Measurements from ENCODE around the gene LYZL2.
A peak's percentile ranks its signal among the peaks of the same experiment; 100 is the strongest.

The LYZL2 gene

GRCh38 chr10:30586828-30587227, 42.7 kb downstream of the LYZL2 start (continued):
- TF ChIP-seq POU6F1 (CRISPR knock-in tag; IDR thresholded peaks at IDR 0.05; ENCODE audit: borderline replicate concordance, low read depth), result no peak
- TF ChIP-seq TOX (CRISPR knock-in tag; IDR thresholded peaks at IDR 0.05; ENCODE audit: borderline replicate concordance), result no peak
- TF ChIP-seq OSR1 (CRISPR knock-in tag; IDR thresholded peaks at IDR 0.05), result no peak

GRCh38 chr10:30583778-30584415, 45.7 kb downstream of the LYZL2 start:
- TF ChIP-seq ZNF8 (CRISPR knock-in tag; IDR thresholded peaks at IDR 0.05) (no peak), ESRRG (CRISPR knock-in tag; IDR thresholded peaks at IDR 0.05) (no peak), CSDC2 (CRISPR knock-in tag; IDR thresholded peaks at IDR 0.05) (no peak), ZC3H10 (CRISPR knock-in tag; IDR thresholded peaks at IDR 0.05) (no peak), RARB (CRISPR knock-in tag; IDR thresholded peaks at IDR 0.05) (no peak), ZNF565 (CRISPR knock-in tag; conservative IDR thresholded peaks at IDR 0.05; ENCODE audit: low read depth) (no peak), SNAI2 (CRISPR knock-in tag; IDR thresholded peaks at IDR 0.05) (no peak), BACH2 (CRISPR knock-in tag; IDR thresholded peaks at IDR 0.05; ENCODE audit: borderline replicate concordance) (no peak), TOX (CRISPR knock-in tag; IDR thresholded peaks at IDR 0.05; ENCODE audit: borderline replicate concordance) (no peak), TSHZ2 (CRISPR knock-in tag; IDR thresholded peaks at IDR 0.05) (no peak), CREB5 (CRISPR knock-in tag; IDR thresholded peaks at IDR 0.05; ENCODE audit: low read depth) (no peak), POU6F1 (CRISPR knock-in tag; IDR thresholded peaks at IDR 0.05; ENCODE audit: borderline replicate concordance, low read depth) (no peak), ZFP3 (CRISPR knock-in tag; IDR thresholded peaks at IDR 0.05) (no peak), ZFP30 (CRISPR knock-in tag; IDR thresholded peaks at IDR 0.05) (no peak), ZNF70 (CRISPR knock-in tag; IDR thresholded peaks at IDR 0.05) (no peak), GLIS3 (CRISPR knock-in tag; IDR thresholded peaks at IDR 0.05) (no peak), CSRNP3 (CRISPR knock-in tag; IDR thresholded peaks at IDR 0.05) (no peak), PATZ1 (CRISPR knock-in tag; IDR thresholded peaks at IDR 0.05; ENCODE audit: borderline replicate concordance) (no peak), ARNTL (CRISPR knock-in tag; IDR thresholded peaks at IDR 0.05; ENCODE audit: borderline replicate concordance, low read depth) (no peak)

More at GRCh38 chr10:30583778-30584415, 45.7 kb downstream of the LYZL2 start:
- peak; percentile 89 for ATAC-seq
